Measurements from ENCODE around the gene PNMT. TPM values are rescaled to one million over a fixed set of nuclear protein-coding genes. Genes with fewer than 3 reads are reported as not detected.

PNMT gene
- total and polyA plus RNA-seq, 2 of the 13 experiments (the other 11 are each of a cell fraction or from before 2014, with no cell fraction given), result 0.25 TPM; not detected in 1

GRCh38 chr17:39687101-39687545, 18.9 kb downstream of the PNMT start (continued):
- peak; percentile 46; the same call in 1 of the 2 replicates for TF ChIP-seq SNAPC4 (CRISPR knock-in tag; IDR thresholded peaks at IDR 0.05)
- TF ChIP-seq, protein P1, sequence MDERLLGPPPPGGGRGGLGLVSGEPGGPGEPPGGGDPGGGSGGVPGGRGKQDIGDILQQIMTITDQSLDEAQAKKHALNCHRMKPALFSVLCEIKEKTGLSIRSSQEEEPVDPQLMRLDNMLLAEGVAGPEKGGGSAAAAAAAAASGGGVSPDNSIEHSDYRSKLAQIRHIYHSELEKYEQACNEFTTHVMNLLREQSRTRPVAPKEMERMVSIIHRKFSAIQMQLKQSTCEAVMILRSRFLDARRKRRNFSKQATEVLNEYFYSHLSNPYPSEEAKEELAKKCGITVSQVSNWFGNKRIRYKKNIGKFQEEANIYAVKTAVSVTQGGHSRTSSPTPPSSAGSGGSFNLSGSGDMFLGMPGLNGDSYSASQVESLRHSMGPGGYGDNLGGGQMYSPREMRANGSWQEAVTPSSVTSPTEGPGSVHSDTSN (CRISPR knock-in tag; IDR thresholded peaks at IDR 0.05), result peak; percentile 51; the same call in 1 of the 2 replicates
- TF ChIP-seq ZNF256 (CRISPR knock-in tag; conservative IDR thresholded peaks at IDR 0.05), result 0 out of 2 replicates have a peak, but pooled peaks have one; percentile 30
- TF ChIP-seq TSC22D2 (CRISPR knock-in tag; IDR thresholded peaks at IDR 0.05; ENCODE audit: borderline replicate concordance), result no peak; the same call in 1 of the 2 replicates
- TF ChIP-seq KDM3A (CRISPR knock-in tag; IDR thresholded peaks at IDR 0.05; ENCODE audit: low read depth), result no peak
- TF ChIP-seq, protein P2, sequence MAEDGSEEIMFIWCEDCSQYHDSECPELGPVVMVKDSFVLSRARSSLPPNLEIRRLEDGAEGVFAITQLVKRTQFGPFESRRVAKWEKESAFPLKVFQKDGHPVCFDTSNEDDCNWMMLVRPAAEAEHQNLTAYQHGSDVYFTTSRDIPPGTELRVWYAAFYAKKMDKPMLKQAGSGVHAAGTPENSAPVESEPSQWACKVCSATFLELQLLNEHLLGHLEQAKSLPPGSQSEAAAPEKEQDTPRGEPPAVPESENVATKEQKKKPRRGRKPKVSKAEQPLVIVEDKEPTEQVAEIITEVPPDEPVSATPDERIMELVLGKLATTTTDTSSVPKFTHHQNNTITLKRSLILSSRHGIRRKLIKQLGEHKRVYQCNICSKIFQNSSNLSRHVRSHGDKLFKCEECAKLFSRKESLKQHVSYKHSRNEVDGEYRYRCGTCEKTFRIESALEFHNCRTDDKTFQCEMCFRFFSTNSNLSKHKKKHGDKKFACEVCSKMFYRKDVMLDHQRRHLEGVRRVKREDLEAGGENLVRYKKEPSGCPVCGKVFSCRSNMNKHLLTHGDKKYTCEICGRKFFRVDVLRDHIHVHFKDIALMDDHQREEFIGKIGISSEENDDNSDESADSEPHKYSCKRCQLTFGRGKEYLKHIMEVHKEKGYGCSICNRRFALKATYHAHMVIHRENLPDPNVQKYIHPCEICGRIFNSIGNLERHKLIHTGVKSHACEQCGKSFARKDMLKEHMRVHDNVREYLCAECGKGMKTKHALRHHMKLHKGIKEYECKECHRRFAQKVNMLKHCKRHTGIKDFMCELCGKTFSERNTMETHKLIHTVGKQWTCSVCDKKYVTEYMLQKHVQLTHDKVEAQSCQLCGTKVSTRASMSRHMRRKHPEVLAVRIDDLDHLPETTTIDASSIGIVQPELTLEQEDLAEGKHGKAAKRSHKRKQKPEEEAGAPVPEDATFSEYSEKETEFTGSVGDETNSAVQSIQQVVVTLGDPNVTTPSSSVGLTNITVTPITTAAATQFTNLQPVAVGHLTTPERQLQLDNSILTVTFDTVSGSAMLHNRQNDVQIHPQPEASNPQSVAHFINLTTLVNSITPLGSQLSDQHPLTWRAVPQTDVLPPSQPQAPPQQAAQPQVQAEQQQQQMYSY (CRISPR knock-in tag; IDR thresholded peaks at IDR 0.05), result no peak
- TF ChIP-seq, protein P3, sequence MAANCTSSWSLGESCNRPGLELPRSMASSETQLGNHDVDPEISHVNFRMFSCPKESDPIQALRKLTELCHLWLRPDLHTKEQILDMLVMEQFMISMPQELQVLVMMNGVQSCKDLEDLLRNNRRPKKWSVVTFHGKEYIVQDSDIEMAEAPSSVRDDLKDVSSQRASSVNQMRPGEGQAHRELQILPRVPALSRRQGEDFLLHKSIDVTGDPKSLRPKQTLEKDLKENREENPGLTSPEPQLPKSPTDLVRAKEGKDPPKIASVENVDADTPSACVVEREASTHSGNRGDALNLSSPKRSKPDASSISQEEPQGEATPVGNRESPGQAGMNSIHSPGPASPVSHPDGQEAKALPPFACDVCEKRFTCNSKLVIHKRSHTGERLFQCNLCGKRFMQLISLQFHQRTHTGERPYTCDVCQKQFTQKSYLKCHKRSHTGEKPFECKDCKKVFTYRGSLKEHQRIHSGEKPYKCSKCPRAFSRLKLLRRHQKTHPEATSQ (CRISPR knock-in tag; IDR thresholded peaks at IDR 0.05; ENCODE audit: borderline replicate concordance), result no peak
- peak; percentile 57; the same call in 1 of the 2 replicates for TF ChIP-seq ZMYM2 (CRISPR knock-in tag; IDR thresholded peaks at IDR 0.05)
- no peak for TF ChIP-seq ZHX2 (IDR thresholded peaks at IDR 0.05; ENCODE audit: low read depth)
- TF ChIP-seq ZHX2 (CRISPR knock-in tag; IDR thresholded peaks at IDR 0.05; ENCODE audit: borderline replicate concordance), result no peak
- no peak for TF ChIP-seq ZNF768 (CRISPR knock-in tag; IDR thresholded peaks at IDR 0.05)
